Choroid plexus epithelial cell (primary cell): ENCODE results near the gene CNOT1.

Experiments used
- DNase-seq: peaks from one replicate; pipeline ENCODE4 v3.0.0-alpha.2; 2010; ENCODE audit warnings: low read depth
- H3K4me3 ChIP-seq: 2 replicates; pipeline ENCODE4 v1.5.1; 2011; ENCODE audit warnings: low read depth, mild to moderate bottlenecking, control low read depth, low read length, moderate library complexity
- TF ChIP-seq, protein P1 (sequence below): conservative IDR thresholded peaks from 2 replicates; pipeline ENCODE4 v1.5.1; 2011; ENCODE audit warnings: low read depth, mild to moderate bottlenecking, control low read depth, inconsistent platforms, low read length, moderate library complexity

CNOT1 gene

DNA sequence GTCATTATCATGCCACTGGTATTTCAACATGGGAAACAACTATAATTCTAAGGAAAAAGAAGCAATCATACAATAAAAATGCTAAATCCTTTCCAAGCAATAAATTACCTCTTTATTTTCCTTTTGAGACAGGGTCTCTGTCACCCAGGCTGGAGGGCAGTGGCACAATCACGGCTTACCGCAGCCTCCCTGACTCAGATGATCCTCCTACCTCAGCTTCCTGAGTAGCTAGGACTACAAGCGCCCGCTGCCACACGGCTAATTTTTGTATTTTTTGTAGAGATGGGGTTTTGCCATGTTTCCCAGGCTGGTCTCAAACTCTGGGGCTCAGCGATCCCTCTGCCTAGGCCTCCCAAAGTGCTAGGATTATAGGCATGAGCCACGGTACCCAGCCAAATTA lies 24.1 kb downstream of the CNOT1 start:
- no peak for DNase-seq
- TF ChIP-seq, protein P1, sequence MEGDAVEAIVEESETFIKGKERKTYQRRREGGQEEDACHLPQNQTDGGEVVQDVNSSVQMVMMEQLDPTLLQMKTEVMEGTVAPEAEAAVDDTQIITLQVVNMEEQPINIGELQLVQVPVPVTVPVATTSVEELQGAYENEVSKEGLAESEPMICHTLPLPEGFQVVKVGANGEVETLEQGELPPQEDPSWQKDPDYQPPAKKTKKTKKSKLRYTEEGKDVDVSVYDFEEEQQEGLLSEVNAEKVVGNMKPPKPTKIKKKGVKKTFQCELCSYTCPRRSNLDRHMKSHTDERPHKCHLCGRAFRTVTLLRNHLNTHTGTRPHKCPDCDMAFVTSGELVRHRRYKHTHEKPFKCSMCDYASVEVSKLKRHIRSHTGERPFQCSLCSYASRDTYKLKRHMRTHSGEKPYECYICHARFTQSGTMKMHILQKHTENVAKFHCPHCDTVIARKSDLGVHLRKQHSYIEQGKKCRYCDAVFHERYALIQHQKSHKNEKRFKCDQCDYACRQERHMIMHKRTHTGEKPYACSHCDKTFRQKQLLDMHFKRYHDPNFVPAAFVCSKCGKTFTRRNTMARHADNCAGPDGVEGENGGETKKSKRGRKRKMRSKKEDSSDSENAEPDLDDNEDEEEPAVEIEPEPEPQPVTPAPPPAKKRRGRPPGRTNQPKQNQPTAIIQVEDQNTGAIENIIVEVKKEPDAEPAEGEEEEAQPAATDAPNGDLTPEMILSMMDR: no peak
- no peak overlapping the region for H3K4me3 ChIP-seq

DNA sequence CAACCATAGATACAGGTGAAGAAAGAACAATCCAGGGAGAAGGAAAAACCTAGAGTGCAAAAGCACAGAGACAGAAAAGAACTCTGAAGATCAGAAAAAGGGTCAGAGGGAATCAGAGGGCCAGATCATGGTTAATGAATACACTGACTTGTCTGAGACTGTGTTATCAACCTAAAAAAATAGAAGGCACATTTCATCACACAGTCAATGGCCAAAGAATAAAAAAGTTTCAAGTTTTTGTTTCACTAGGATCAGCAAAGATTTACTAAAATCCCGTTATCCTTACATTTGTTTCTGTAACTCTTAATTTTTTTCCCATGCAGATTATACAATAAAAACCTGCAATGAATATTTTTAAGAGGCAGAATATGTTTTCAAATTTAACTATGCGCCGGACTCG lies 38.5 kb downstream of the CNOT1 start:
- DNase-seq: no peak
- TF ChIP-seq, protein P1: no peak
- H3K4me3 ChIP-seq: no peak overlapping the region

DNA sequence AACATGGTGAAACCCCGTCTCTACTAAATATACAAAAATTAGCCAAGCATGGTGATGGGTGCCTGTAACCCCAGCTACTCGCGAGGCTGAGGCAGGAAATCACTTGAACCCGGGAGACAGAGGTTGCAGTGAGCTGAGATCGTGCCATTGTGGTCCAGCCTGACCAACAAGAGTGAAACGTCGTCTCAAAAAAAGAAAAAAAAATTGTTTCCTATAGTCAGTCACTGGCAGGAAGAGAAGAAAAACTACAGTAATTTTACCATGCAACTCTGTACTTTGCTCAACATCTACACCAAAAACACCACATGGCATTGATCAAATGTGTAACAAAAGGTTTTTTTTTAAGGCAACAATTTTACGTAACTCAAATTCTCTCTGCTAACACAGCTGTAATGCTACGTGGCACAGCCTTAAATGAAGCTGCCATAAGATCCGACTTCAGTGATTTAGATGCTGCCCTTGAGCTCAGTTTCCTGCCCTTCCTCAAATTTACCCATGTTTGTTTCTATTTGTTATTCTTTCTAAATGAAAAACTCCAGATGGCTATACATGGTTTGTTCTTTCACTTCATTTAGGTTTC lies 40.2 kb downstream of the CNOT1 start:
- TF ChIP-seq, protein P1: no peak
- no peak overlapping the region for H3K4me3 ChIP-seq
- DNase-seq: no peak

DNA sequence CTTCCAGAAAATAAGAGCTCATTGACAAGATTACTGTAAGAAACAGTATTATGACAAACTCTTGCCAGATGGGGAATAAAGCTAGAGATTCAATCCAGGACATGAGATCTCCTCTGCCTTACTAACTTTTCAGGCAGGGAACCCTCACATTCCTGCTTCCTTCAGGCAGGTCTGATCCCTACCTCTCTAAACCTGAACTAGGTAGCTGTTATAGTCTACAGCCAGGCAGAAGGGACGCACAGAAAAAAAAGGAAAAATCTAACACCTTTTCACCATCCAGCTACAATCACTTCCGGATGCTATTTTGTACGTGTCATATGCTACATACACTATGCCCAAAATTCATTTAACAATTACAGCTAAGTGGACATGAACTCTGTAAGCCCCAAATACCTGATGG lies 41.2 kb downstream of the CNOT1 start:
- no peak overlapping the region for H3K4me3 ChIP-seq
- no peak for DNase-seq
- TF ChIP-seq, protein P1: no peak

DNA sequence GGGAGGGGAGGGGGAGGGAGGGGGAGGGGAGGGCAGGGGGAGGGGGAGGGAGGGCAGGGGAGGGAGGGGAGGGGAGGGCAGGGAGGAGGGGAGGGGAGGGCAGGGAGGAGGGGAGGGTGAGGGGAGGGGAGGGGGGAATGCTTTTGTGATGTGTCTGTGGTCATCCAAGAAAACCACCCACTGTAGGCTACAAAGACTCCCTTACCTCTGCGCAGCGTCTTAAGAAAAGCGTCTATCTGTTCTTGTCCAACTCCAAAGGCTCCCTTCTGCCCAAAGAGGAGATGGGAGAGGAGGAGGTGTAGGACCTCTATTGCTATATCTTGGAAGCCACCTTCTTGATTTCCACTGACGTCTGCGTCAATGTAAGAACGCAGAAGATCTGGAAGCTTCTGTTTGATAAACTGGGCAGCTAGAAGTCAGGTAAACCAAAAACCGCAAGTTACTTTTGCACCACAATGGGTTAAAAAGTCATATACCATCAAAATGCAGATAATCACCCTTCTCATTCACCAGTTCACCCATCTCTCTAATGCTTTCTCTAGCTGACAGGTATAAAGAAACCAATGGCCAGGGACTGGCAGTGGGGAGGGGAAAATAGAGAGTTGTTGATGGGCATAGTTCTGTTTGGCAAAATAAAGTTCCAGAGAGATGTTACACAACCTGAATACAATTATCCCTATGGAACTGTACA lies 43.1 kb downstream of the CNOT1 start:
- TF ChIP-seq, protein P1: no peak
- no peak overlapping the region for H3K4me3 ChIP-seq
- DNase-seq: no peak

DNA sequence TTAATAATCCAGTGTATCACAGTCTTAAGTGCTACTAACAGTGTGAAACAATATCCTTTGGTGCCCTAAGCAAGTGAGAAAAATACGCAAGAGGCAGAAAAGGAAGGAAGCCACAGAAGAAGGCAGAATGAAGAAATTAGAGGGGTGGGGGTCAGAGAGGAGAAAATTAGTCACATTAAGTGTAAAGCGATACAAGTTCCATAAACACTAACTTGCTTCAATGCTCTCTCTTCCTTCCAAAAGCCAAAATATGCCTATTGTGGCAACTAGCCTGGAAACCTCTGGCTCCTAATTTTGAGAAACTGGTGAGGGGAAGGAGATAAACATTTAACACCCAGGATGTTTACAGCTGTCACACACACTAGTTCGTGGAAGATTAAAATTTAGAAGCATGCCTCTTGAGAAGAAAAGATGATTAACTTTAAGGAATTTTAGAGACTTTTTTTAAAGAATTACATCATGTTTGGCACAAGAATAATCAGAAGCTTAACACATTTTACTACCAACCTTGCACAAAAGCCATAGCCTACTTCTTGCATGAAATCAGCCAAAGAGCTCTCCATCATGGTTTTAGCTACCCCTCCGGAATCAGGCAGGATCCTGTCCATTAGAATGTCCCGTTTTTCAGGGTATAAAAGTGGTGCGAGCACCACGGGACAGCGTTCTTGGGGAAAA lies 44.7 kb downstream of the CNOT1 start:
- DNase-seq: peak; percentile 27
- TF ChIP-seq, protein P1: no peak
- H3K4me3 ChIP-seq: no peak overlapping the region
